ENCODE data around the gene LILRB5.

DNA sequence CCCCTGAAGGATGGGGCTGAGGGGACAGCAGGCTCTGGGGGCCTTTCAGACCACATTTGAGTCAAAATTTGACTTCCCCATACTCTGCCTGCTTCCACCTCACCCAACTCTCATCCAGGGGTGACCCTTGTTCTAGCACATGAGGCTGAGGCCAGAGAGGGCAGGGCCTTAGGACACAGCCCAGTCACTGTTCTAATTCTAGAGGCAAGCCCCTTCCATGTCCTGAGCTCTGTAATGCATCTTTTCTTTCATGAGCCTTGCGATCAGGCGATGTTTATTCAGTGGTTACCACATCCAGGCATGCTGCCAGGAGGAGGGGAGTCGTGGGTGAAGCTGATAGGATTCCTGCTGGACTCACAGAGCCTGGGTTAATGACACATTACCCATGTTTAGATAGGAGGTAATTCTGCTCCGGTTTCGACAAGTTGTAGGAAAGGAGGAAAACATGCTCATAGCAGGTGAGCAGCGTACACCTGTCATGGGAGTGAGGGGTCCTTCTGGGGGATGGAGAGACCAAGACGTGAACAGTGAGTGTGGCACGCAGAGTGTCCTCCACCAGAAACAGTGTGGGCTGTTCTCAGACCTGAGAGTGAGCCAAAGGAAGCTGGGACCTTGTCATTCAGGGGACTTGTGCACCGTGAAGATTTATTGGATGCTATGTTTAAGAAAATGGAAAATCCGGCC is 47.1 kb downstream of the LILRB5 start:
- TF ChIP-seq, protein P1, sequence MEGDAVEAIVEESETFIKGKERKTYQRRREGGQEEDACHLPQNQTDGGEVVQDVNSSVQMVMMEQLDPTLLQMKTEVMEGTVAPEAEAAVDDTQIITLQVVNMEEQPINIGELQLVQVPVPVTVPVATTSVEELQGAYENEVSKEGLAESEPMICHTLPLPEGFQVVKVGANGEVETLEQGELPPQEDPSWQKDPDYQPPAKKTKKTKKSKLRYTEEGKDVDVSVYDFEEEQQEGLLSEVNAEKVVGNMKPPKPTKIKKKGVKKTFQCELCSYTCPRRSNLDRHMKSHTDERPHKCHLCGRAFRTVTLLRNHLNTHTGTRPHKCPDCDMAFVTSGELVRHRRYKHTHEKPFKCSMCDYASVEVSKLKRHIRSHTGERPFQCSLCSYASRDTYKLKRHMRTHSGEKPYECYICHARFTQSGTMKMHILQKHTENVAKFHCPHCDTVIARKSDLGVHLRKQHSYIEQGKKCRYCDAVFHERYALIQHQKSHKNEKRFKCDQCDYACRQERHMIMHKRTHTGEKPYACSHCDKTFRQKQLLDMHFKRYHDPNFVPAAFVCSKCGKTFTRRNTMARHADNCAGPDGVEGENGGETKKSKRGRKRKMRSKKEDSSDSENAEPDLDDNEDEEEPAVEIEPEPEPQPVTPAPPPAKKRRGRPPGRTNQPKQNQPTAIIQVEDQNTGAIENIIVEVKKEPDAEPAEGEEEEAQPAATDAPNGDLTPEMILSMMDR (IDR thresholded peaks at IDR 0.05; ENCODE audit: insufficient read depth, low read length, poor library complexity, severe bottlenecking) = no peak
- no peak for TF ChIP-seq EZH2phosphoT487 (conservative IDR thresholded peaks at IDR 0.05; ENCODE audit: low read length)
